CD4-positive, alpha-beta T cell (primary cell): ENCODE results near the gene PNKD. TPM values are rescaled to one million over a fixed set of nuclear protein-coding genes. Genes with fewer than 3 reads are reported as not detected.

Source experiments
- ATAC-seq: fragments of 200-7000 bp; cut with Tn5 transposase; one replicate; pipeline ENCODE4 v1.10.0; 2022; ENCODE audit warnings: mild to moderate bottlenecking; ENCODE audit not compliant: poor library complexity
- CTCF ChIA-PET: fragments of 350-600 bp; sonication (Branson Sonifier 250); formaldehyde crosslinking; loops from one replicate; lab custom pipeline; 2021; ENCODE audit warnings: antibody characterized with exemption, inconsistent platforms; lab: Charles Lee
- POLR2A ChIA-PET: fragments of 350-600 bp; sonication (Branson Sonifier 250); formaldehyde crosslinking; loops from one replicate; lab custom pipeline; 2021; ENCODE audit warnings: antibody characterized with exemption, inconsistent platforms; lab: Charles Lee
- DNase-seq, 14 experiments: peaks; one replicate each; pipeline ENCODE4 v3.0.0-alpha.2; 2013 to 2020; ENCODE audit warnings: mixed read lengths in 2 of 14
- H3K27ac ChIP-seq, 2 donors: one replicate each; pipeline versions ENCODE4 v1.5.1 to v1.7.0; 2013; ENCODE audit warnings: low read length in 2 of 2, low read depth in 1 of 2, mild to moderate bottlenecking in 1 of 2
- H3K27me3 ChIP-seq, 2 experiments: 1 replicate in 1 of 2; 2 replicates in 1 of 2; pipeline versions ENCODE4 v1.6.1 to v1.7.0; 2013; ENCODE audit warnings: low read length in 2 of 2, control low read depth in 1 of 2, mild to moderate bottlenecking in 1 of 2, moderate library complexity in 1 of 2; ENCODE audit not compliant: insufficient read depth in 2 of 2, control insufficient read depth in 1 of 2
- H3K36me3 ChIP-seq: one replicate; pipeline ENCODE4 v1.6.1; 2013; ENCODE audit warnings: low read length, control low read depth; ENCODE audit not compliant: insufficient read depth
- H3K4me1 ChIP-seq: one replicate; pipeline ENCODE4 v1.6.1; 2013; ENCODE audit warnings: low read length, control low read depth; ENCODE audit not compliant: insufficient read depth
- H3K4me3 ChIP-seq: one replicate; pipeline ENCODE4 v1.5.1; 2013; ENCODE audit warnings: mild to moderate bottlenecking, low read length, moderate library complexity
- H3K9me3 ChIP-seq, 2 experiments: 1 replicate in 1 of 2; 2 replicates in 1 of 2; pipeline versions ENCODE4 v1.6.1 to v1.7.0; 2013; ENCODE audit warnings: low read length in 2 of 2, mild to moderate bottlenecking in 2 of 2, control low read depth in 1 of 2, moderate library complexity in 1 of 2; ENCODE audit not compliant: control insufficient read depth in 1 of 2, insufficient read depth in 1 of 2
- H3K27ac Mint-ChIP-seq: one replicate; pipeline ENCODE4 v1.8.0; 2020; ENCODE audit warnings: mixed read lengths
- H3K27me3 Mint-ChIP-seq: one replicate; pipeline ENCODE4 v1.8.0; 2021; ENCODE audit warnings: mixed read lengths
- H3K36me3 Mint-ChIP-seq: one replicate; pipeline ENCODE4 v1.8.0; 2021; ENCODE audit warnings: low read depth, mixed read lengths
- H3K4me1 Mint-ChIP-seq: one replicate; pipeline ENCODE4 v1.8.0; 2021; ENCODE audit warnings: low read depth, mixed read lengths
- H3K4me3 Mint-ChIP-seq: one replicate; pipeline ENCODE4 v1.8.0; 2020; ENCODE audit warnings: mild to moderate bottlenecking, mixed read lengths
- H3K9me3 Mint-ChIP-seq: one replicate; pipeline ENCODE4 v1.8.0; 2020; ENCODE audit warnings: mixed read lengths
- CTCF ChIP-seq: fragments of 200-600 bp; IDR thresholded peaks from one replicate; pipeline ENCODE4 v1.8.0; 2022; ENCODE audit warnings: antibody characterized with exemption, mild to moderate bottlenecking
- intact Hi-C, 2 experiments: fragments of 100-400 bp; cut with DNase I in 1 of 2; cut with micrococcal nuclease in 1 of 2; formaldehyde crosslinking; loops; one replicate each; pipeline versions ENCODE4 v1.15.1 to v1.9.0; 2023 to 2025; cut with DNase I, micrococcal nuclease
- total RNA-seq, 174 experiments: library from RNA in 2 of 174; stranded (reverse) in 2 of 174; gene quantifications; one replicate each; pipeline ENCODE4 v1.2.3 and lab custom pipeline; 2021 to 2026

Gene PNKD
- total RNA-seq, 2 experiments from 2014 or later, result 9.2 to 10.6 TPM

GRCh38 chr2:218236829-218237228, 33.5 kb upstream of the PNKD start:
- H3K36me3 Mint-ChIP-seq, result peaks cover 98% of the 10 kb centered on the region
- no peak overlapping the region for H3K4me3 ChIP-seq
- ChIA-PET POLR2A (no interaction called here), CTCF (no interaction called here)
- no peaks in the 10 kb centered on the region for H3K9me3 ChIP-seq
- intact Hi-C loops, result no loop called here
- ATAC-seq (no peak), DNase-seq (no peak)
- H3K4me1 ChIP-seq, result peaks cover 6% of the 10 kb centered on the region
- H3K36me3 ChIP-seq, result peaks cover 94% of the 10 kb centered on the region
- H3K4me1 Mint-ChIP-seq, result peaks cover 30% of the 10 kb centered on the region
- H3K27me3 Mint-ChIP-seq, result no peaks in the 10 kb centered on the region
- no peak overlapping the region for H3K27ac Mint-ChIP-seq
- no peaks in the 10 kb centered on the region for H3K27me3 ChIP-seq
- no peaks in the 10 kb centered on the region for H3K9me3 Mint-ChIP-seq
- no peak for TF ChIP-seq CTCF
- no peak overlapping the region for H3K27ac ChIP-seq
- H3K4me3 Mint-ChIP-seq, result no peak overlapping the region

GRCh38 chr2:218238887-218239286, 31.4 kb upstream of the PNKD start:
- peak overlapping the region; percentile 33 for H3K27ac Mint-ChIP-seq
- peaks cover 100% of the 10 kb centered on the region for H3K36me3 Mint-ChIP-seq
- DNase-seq, result no peak
- no peak for ATAC-seq
- H3K27me3 ChIP-seq, result no peaks in the 10 kb centered on the region
- H3K4me1 ChIP-seq, result peaks cover 2% of the 10 kb centered on the region
- H3K27me3 Mint-ChIP-seq, result no peaks in the 10 kb centered on the region
- CTCF ChIA-PET, result interaction anchor here (0.7 to 1.4 kb wide), 2 partner anchors 9 to 31 kb away, joined by 3 to 9 read pairs; no protein-coding TSS in a partner anchor
- no peak overlapping the region for H3K4me3 ChIP-seq
- TF ChIP-seq CTCF, result no peak
- H3K9me3 ChIP-seq, result no peaks in the 10 kb centered on the region
- peaks cover 95% of the 10 kb centered on the region for H3K36me3 ChIP-seq
- H3K4me3 Mint-ChIP-seq, result no peak overlapping the region
- H3K4me1 Mint-ChIP-seq, result peaks cover 26% of the 10 kb centered on the region
- no peaks in the 10 kb centered on the region for H3K9me3 Mint-ChIP-seq
- H3K27ac ChIP-seq, result no peak overlapping the region
- POLR2A ChIA-PET, result no interaction called here
- intact Hi-C loops, result no loop called here

GRCh38 chr2:218244204-218244603, 26.1 kb upstream of the PNKD start:
- DNase-seq (no peak), ATAC-seq (no peak)
- peaks cover 24% of the 10 kb centered on the region for H3K4me1 Mint-ChIP-seq
- no peak for TF ChIP-seq CTCF
- ChIA-PET CTCF (interaction anchor here (1.1 kb wide), 1 partner anchor 13 kb away, joined by 4 read pairs; no protein-coding TSS in a partner anchor), POLR2A (no interaction called here)
- intact Hi-C loops, result no loop called here
- H3K27me3 ChIP-seq, result no peaks in the 10 kb centered on the region
- H3K27ac Mint-ChIP-seq, result peak overlapping the region; percentile 61
- H3K27me3 Mint-ChIP-seq, result no peaks in the 10 kb centered on the region
- peaks cover 2% of the 10 kb centered on the region for H3K4me1 ChIP-seq
- H3K27ac ChIP-seq, result peak overlapping the region in 1 of 2 donors; percentile 18
- H3K4me3 ChIP-seq, result no peak overlapping the region
- H3K4me3 Mint-ChIP-seq, result no peak overlapping the region
- peaks cover 97% of the 10 kb centered on the region for H3K36me3 ChIP-seq
- H3K9me3 Mint-ChIP-seq, result no peaks in the 10 kb centered on the region
- no peaks in the 10 kb centered on the region for H3K9me3 ChIP-seq
- H3K36me3 Mint-ChIP-seq, result peaks cover 98% of the 10 kb centered on the region
